Natural killer cell (primary cell): ENCODE measurements around the gene TDP1. TPM values are rescaled to one million over a fixed set of nuclear protein-coding genes. Genes with fewer than 3 reads are reported as not detected.

Source experiments
- ATAC-seq, 3 donors: fragments of 150-1000 bp in 2 of 3; fragments of 200-7000 bp in 1 of 3; cut with Tn5 transposase; 1 replicate in 1 of 3; 2 replicates in 2 of 3; pipeline ENCODE4 v1.10.0; 2021; ENCODE audit warnings: mild to moderate bottlenecking in 2 of 3, moderate library complexity in 2 of 3
- DNase-seq, 2 donors: peaks; one replicate each; pipeline versions ENCODE4 v3.0.0 to v3.0.0-alpha.2; 2013 to 2021; ENCODE audit warnings: mixed read lengths in 1 of 2
- H3K27ac ChIP-seq: one replicate; pipeline ENCODE4 v1.5.1; 2013; ENCODE audit warnings: mild to moderate bottlenecking, low read length
- H3K27me3 ChIP-seq: one replicate; pipeline ENCODE4 v1.6.1; 2013; ENCODE audit warnings: low read length; ENCODE audit not compliant: control insufficient read depth, insufficient read depth
- H3K36me3 ChIP-seq: one replicate; pipeline ENCODE4 v1.6.1; 2013; ENCODE audit warnings: low read length; ENCODE audit not compliant: control insufficient read depth, insufficient read depth
- H3K4me1 ChIP-seq: one replicate; pipeline ENCODE4 v1.6.1; 2013; ENCODE audit warnings: low read length; ENCODE audit not compliant: control insufficient read depth, insufficient read depth
- H3K4me3 ChIP-seq: one replicate; pipeline ENCODE4 v1.5.1; 2013; ENCODE audit warnings: low read length
- H3K9me3 ChIP-seq: one replicate; pipeline ENCODE4 v1.6.1; 2013; ENCODE audit warnings: low read length; ENCODE audit not compliant: control insufficient read depth, insufficient read depth
- H3K27ac Mint-ChIP-seq, 2 donors: one replicate each; pipeline ENCODE4 v1.8.0; 2022; ENCODE audit warnings: mild to moderate bottlenecking in 2 of 2, mixed read lengths in 2 of 2, moderate library complexity in 1 of 2
- H3K27me3 Mint-ChIP-seq, 2 donors: one replicate each; pipeline ENCODE4 v1.8.0; 2022; ENCODE audit warnings: low read depth in 2 of 2, mixed read lengths in 2 of 2
- H3K36me3 Mint-ChIP-seq: one replicate; pipeline ENCODE4 v1.8.0; 2022; ENCODE audit warnings: mixed read lengths
- H3K4me1 Mint-ChIP-seq, 2 donors: one replicate each; pipeline ENCODE4 v1.8.0; 2022; ENCODE audit warnings: mixed read lengths in 2 of 2
- H3K4me3 Mint-ChIP-seq: one replicate; pipeline ENCODE4 v1.8.0; 2022; ENCODE audit warnings: mild to moderate bottlenecking, moderate library complexity, mixed read lengths
- H3K9me3 Mint-ChIP-seq, 2 donors: one replicate each; pipeline ENCODE4 v1.8.0; 2022; ENCODE audit warnings: mixed read lengths in 2 of 2
- WGBS: methylation state at CpG from one replicate; pipeline ENCODE4 v1.1.7; 2013; ENCODE audit warnings: missing lambda C conversion rate; ENCODE audit not compliant: insufficient coverage; 5-methylcytosine and 5-hydroxymethylcytosine counted together
- intact Hi-C: fragments of 100-400 bp; cut with micrococcal nuclease; formaldehyde crosslinking; loops from one replicate; pipeline ENCODE4 v1.14.2; 2022
- total RNA-seq, 4 donors: library from RNA; stranded (reverse); fragments of 120-200 nt in 1 of 4; gene quantifications; one replicate each; pipeline versions ENCODE4 v1.2.3 to v1.2.4, GENCODE V29; 2013 to 2022
- TF ChIP-seq, protein P1 (sequence below): fragments of 200-600 bp; IDR thresholded peaks from one replicate; pipeline ENCODE4 v1.8.0; 2022; ENCODE audit warnings: antibody characterized with exemption

TDP1 gene
- total RNA-seq, 3 donors from 2014 or later (not counting 1 experiment from before 2014, with no cell fraction given), result 41.8 to 59.6 (median 54.3) TPM

DNA sequence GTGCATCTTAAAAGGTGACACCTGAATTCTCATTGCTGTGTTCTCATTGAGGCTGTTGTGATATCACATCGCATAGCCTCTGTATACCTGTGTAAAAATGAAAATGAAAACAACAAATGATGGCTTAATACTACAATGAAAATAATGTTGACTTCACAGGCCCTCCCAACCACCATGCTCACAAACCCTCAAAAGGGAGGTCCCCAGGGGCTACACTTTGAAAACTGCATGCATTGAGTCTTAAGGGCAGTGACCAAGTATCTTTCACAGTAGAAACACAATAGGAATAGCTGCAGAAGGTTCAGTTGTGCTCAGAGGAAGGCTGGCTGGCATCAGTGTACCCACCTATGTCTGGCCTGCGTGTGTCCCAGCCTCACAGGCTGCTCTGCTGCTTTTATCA is 78.4 kb downstream of the TDP1 start:
- Histone ChIP-seq H3K9me3 (no peaks in the 10 kb centered on the region), H3K36me3 (peaks cover 42% of the 10 kb centered on the region), H3K27ac (no peak overlapping the region), H3K4me3 (no peak overlapping the region), H3K4me1 (no peaks in the 10 kb centered on the region), H3K27me3 (no peaks in the 10 kb centered on the region)
- ATAC-seq (no peak), DNase-seq (no peak)
- intact Hi-C loops, result no loop called here
- TF ChIP-seq, protein P1, sequence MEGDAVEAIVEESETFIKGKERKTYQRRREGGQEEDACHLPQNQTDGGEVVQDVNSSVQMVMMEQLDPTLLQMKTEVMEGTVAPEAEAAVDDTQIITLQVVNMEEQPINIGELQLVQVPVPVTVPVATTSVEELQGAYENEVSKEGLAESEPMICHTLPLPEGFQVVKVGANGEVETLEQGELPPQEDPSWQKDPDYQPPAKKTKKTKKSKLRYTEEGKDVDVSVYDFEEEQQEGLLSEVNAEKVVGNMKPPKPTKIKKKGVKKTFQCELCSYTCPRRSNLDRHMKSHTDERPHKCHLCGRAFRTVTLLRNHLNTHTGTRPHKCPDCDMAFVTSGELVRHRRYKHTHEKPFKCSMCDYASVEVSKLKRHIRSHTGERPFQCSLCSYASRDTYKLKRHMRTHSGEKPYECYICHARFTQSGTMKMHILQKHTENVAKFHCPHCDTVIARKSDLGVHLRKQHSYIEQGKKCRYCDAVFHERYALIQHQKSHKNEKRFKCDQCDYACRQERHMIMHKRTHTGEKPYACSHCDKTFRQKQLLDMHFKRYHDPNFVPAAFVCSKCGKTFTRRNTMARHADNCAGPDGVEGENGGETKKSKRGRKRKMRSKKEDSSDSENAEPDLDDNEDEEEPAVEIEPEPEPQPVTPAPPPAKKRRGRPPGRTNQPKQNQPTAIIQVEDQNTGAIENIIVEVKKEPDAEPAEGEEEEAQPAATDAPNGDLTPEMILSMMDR, result no peak
- no peak overlapping the region for H3K27ac Mint-ChIP-seq
- H3K27me3 Mint-ChIP-seq, result no peaks in the 10 kb centered on the region
- peaks cover 0 to 6% of the 10 kb centered on the region in 2 donors for H3K4me1 Mint-ChIP-seq
- peaks cover 6% of the 10 kb centered on the region for H3K36me3 Mint-ChIP-seq
- WGBS, result 100% methylated on average over 2 of the region's 2 CpGs
- no peak overlapping the region for H3K4me3 Mint-ChIP-seq
- H3K9me3 Mint-ChIP-seq, result no peaks in the 10 kb centered on the region

DNA sequence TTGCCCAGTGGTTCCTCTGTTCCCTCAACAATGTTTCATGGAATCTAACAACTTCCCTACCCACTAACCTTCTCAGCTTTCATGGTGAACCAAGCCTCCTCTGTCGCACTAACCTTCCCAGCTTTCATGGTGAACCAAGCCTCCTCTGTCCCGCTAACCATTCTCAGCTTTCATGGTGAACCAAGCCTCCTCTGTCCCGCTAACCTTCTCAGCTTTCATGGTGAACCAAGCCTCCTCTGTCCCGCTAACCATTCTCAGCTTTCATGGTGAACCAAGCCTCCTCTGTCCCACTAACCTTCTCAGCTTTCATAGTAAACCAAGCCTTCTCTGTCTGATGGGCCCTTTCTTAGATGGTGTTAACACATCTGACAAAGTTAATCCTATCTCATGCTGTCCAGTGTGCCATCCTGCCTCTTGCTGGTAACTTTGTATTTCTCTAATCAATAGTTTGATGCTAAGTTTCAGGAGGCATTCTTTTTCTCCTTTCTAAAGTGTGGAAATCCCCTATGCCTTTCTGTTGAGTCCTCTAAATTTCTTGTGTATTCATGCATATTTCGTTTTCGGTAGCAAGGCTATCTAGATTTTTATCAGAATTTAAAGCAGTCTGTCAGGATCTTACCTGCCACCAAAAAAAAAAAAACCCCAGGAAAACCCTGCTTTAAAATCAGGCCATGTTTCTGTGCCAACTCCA is 79.3 kb downstream of the TDP1 start:
- H3K36me3 Mint-ChIP-seq, result peaks cover 6% of the 10 kb centered on the region
- DNase-seq, result no peak

DNA sequence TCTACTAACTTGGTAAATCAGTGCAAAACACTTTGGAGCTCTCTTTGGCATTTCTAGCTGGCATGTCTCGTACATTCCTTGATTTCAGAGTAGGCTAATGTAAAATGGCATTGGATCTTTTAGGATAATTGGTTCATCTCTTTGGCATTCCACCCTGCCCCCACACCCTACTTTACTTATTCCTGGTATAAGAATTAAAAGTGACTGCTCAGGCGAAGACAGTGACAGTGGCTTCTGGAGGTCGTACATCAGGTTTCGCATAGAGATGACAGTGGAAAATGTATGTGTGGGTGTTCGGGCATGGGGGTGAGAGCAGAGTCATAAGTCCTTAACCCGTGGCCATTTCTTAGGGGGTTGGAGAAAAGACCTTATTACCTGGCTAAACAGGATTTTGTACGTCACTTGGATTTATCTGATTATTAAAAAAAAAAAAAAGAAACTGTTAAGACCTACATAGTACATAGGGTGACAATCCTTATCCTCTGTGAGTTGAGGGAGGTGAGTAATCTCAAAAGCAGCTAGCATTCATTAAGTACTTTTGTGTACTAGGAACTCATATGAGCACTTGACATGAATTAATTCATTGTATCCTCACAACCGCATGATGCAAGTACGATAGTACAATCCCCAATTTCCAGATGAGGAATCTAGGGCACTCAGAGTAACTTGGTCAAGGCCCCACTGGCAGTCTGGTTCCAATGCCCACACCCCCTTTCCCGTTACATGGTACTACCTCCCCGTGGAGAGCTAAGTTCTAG is 83.7 kb downstream of the TDP1 start:
- ATAC-seq, result no peak
- peaks cover 22% of the 10 kb centered on the region for H3K36me3 ChIP-seq
- WGBS, result 96% methylated on average over 9 of the region's 11 CpGs
- intact Hi-C loops, result no loop called here
- no peaks in the 10 kb centered on the region for H3K9me3 ChIP-seq
- no peaks in the 10 kb centered on the region for H3K27me3 ChIP-seq
- H3K27ac Mint-ChIP-seq, result no peak overlapping the region
- no peaks in the 10 kb centered on the region for H3K4me1 ChIP-seq
- H3K9me3 Mint-ChIP-seq, result no peaks in the 10 kb centered on the region
- H3K4me1 Mint-ChIP-seq, result no peaks in the 10 kb centered on the region
- no peak overlapping the region for H3K4me3 Mint-ChIP-seq
- no peak overlapping the region for H3K4me3 ChIP-seq
- no peak overlapping the region for H3K27ac ChIP-seq
- TF ChIP-seq, protein P1, result no peak
- DNase-seq, result no peak
- peaks cover 8% of the 10 kb centered on the region for H3K36me3 Mint-ChIP-seq
- H3K27me3 Mint-ChIP-seq, result no peaks in the 10 kb centered on the region

More for the DNA sequence above, 79.3 kb downstream of the TDP1 start:
- Histone ChIP-seq H3K4me1 (no peaks in the 10 kb centered on the region), H3K27ac (no peak overlapping the region), H3K27me3 (no peaks in the 10 kb centered on the region), H3K36me3 (peaks cover 42% of the 10 kb centered on the region), H3K9me3 (no peaks in the 10 kb centered on the region), H3K4me3 (no peak overlapping the region)
- ATAC-seq, result no peak
- Mint-ChIP-seq H3K27me3 (no peaks in the 10 kb centered on the region), H3K4me1 (peaks cover 0 to 6% of the 10 kb centered on the region in 2 donors), H3K9me3 (no peaks in the 10 kb centered on the region), H3K27ac (peak overlapping the region in 1 of 2 donors; percentile 44), H3K4me3 (no peak overlapping the region)
- TF ChIP-seq, protein P1, result no peak
- WGBS, result 97% methylated on average over 6 of the region's 6 CpGs
- intact Hi-C loops, result no loop called here
